ENCODE data around the gene ANK3.

GRCh38 chr10:60414111-60414510, 24.4 kb upstream of the ANK3 start:
- no peak for TF ChIP-seq CTCF (IDR thresholded peaks at IDR 0.05)
- no peak for TF ChIP-seq POLR2A (IDR thresholded peaks at IDR 0.05)
